ENCODE results near the gene PDE10A.
"Not testable (repeated sequence)": the region's sequence is repeated elsewhere in the genome, so short reads cannot be mapped to it uniquely, and the experiment has no call there.

The PDE10A gene

DNA sequence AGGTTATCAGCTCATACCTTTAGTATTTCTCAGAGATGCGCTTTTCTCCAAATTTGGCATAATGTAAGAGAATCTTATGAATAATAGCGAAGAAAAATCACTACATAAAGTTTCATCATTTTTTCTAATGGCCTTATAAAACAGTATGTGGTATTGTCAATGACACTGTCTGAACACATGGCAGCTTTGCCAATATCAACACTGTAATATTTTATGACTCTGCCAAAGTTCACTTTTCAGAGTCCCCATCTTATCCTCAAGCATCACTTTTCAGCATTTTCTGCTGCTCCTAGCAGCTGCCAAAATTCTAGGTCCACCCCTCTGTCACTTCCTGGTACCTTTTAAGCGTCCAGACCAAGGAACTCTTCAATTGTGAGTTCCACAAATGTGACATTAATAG, 182.1 kb downstream of the PDE10A start:
- TF ChIP-seq, protein P1, sequence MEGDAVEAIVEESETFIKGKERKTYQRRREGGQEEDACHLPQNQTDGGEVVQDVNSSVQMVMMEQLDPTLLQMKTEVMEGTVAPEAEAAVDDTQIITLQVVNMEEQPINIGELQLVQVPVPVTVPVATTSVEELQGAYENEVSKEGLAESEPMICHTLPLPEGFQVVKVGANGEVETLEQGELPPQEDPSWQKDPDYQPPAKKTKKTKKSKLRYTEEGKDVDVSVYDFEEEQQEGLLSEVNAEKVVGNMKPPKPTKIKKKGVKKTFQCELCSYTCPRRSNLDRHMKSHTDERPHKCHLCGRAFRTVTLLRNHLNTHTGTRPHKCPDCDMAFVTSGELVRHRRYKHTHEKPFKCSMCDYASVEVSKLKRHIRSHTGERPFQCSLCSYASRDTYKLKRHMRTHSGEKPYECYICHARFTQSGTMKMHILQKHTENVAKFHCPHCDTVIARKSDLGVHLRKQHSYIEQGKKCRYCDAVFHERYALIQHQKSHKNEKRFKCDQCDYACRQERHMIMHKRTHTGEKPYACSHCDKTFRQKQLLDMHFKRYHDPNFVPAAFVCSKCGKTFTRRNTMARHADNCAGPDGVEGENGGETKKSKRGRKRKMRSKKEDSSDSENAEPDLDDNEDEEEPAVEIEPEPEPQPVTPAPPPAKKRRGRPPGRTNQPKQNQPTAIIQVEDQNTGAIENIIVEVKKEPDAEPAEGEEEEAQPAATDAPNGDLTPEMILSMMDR (conservative IDR thresholded peaks at IDR 0.05; ENCODE audit: low read depth), result no peak
- no peak overlapping the region for H3K27ac ChIP-seq
- no peak for DNase-seq (ENCODE audit: low spot score)
- POLR2A ChIA-PET (ENCODE audit: low non-redundant PET), result no interaction called here
- CTCF ChIA-PET, result no interaction called here

DNA sequence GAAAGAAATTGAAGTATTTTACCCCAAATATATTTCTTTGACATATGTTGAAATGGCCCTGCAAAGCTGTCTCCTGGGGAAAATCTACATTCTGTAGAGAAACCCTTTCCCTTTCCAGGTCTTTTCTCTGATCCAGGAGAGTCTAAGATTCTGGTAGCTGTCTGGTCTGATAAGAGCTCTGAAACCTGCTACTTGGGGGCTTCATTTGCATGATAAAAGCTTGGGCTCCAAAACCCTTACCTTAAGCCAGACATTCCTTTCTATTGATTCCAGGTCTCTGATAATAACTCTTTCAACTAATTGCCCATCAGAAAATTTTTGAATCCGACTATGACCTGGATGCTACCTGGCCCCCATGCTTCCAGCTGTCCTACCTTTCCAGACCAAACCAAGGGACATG, 184.5 kb downstream of the PDE10A start:
- H3K27ac ChIP-seq, result no peak overlapping the region
- DNase-seq (ENCODE audit: low spot score), result no peak
- CTCF ChIA-PET, result no interaction called here
- TF ChIP-seq, protein P1 (conservative IDR thresholded peaks at IDR 0.05; ENCODE audit: low read depth), result no peak
- POLR2A ChIA-PET (ENCODE audit: low non-redundant PET), result no interaction called here

DNA sequence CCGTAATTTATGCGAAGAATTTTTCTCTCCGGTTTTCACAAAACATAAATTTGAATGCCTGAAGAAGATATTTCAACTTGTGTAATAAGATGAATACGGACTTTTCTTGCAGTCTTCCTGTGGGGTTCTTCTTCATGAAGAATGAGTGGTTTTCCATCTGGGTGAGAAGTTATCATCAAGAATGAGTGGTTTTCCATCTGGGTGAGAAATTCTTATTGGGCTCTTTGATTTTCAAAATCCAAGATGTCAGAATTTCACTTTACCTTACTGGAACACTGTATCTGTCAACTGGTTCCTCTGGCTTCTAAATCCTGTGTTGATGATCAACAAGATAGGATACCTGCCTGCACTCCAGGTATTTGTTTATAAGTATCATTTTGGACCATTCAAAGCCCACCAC, 193.6 kb downstream of the PDE10A start:
- TF ChIP-seq, protein P1 (conservative IDR thresholded peaks at IDR 0.05; ENCODE audit: low read depth), result no peak
- ChIA-PET CTCF (no interaction called here), POLR2A (ENCODE audit: low non-redundant PET) (no interaction called here)
- DNase-seq (ENCODE audit: low spot score), result no peak
- H3K27ac ChIP-seq, result no peak overlapping the region

DNA sequence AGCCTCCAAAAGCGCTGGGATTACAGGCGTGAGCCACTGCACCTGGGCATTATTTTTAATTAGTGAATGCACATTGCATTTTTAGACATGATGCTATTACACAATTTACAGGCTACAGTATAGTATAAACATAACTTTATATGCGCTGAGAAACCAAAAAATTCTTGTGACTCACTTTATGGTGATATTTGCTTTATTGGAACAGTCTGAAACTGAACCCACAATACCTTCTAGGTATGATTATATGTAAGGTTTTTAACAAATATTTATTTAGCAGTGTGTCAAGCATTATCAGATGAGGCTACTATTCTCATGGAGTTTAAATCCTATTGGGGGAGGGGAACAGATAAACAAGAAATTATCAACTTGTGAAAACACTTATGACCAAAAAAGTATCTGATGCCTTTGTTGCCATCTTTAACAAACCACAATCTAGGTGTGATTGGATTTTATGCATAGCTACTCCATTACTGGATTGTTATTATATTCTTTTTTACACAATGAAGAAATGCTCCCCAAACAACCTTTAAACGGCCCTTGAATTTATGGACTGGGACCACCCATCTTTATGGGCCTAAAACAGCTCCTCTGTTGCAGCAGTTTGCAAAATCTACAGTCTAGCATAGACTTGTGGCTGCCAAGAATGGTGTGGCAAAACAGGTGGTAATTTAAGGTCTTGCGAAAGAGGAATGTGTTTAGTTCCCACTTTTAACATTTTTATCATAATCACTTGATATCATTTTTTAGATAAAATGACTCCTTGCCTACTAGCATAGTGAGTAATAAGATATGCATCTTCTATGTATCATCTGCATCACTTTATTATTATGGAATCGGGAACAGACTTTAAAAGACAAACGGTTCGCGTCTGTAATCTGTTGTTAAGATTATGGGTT, 194.5 kb downstream of the PDE10A start:
- no peak for DNase-seq (ENCODE audit: low spot score)
- H3K27ac ChIP-seq, result no peak overlapping the region
- POLR2A ChIA-PET (ENCODE audit: low non-redundant PET), result no interaction called here
- CTCF ChIA-PET, result no interaction called here
- TF ChIP-seq, protein P1 (conservative IDR thresholded peaks at IDR 0.05; ENCODE audit: low read depth), result no peak

DNA sequence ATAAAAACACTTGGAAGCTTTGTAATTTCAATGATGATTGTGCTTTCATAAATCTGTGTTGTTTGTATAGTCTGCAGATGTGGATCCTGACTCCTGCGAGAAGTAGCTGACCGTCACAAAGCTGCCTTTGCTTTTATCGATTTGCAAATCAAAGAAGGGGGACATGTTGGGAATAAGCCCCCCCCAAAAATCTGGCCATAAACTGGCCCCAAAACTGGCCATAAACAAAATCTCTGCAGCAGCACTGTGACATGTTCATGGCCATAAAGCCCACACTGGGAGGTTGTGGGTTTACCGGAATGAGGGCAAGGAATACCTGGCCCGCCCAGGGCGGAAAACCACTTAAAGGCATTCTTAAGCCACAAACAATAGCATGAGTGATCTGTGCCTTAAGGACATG, 199.5 kb downstream of the PDE10A start:
- H3K27ac ChIP-seq; POLR2A ChIA-PET (ENCODE audit: low non-redundant PET); CTCF ChIA-PET; DNase-seq (ENCODE audit: low spot score): not testable (repeated sequence)

DNA sequence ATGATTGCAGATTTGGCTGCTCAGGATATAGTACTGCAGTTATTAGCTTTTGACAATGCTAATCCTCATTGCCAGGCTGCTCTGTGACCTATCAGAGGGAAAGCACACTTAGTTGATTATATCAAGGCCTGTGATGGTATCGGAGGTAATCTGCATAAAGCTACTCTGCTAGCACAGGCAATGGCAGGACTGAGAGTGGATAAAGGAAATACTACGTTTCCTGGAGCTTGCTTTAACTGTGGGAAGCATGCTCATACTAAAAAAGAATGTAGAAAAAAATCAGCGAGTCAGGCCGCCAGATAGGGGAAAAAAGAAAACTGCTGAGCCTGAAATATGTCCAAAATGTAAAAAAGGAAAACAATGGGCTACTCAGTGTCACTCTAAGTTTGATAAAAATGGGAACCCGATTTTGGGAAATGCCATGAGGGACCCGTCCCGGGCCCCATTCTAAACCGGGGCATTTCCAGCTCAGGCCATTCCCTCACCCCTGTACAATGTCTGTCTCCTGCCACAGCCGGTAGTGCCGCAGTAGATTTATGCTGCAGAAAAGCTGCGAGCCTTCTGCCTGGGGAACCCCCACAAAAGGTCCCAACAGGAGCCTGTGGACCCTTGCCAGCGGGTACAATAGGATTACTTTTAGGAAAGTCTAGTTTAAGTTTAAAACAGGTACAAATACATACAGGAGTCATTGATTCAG, 203.3 kb downstream of the PDE10A start:
- CTCF ChIA-PET; POLR2A ChIA-PET (ENCODE audit: low non-redundant PET); DNase-seq (ENCODE audit: low spot score); H3K27ac ChIP-seq: not testable (repeated sequence)

DNA sequence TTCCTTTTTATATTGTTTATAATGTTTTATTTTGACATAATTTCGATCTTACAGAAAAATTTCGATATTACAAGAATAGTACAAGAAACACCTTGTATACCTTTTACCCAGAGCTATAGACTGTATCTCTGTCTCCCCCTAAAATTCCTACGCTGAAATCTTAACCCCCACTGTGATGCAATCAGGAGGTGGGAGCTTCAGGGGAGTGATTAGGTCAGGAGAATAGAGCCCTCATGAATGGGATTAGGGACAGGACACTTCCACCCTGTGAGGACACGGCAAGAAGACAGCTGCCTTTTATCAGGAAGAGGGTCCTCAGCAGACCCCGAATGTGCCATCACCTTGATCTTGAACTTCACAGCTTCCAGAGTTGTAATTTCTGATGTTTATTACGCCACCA, 204.9 kb downstream of the PDE10A start:
- no peak for DNase-seq (ENCODE audit: low spot score)
- ChIA-PET POLR2A (ENCODE audit: low non-redundant PET) (no interaction called here), CTCF (interaction anchor here (0.8 kb wide), 1 partner anchor 14 kb away, joined by 6 read pairs; no protein-coding TSS in a partner anchor)
- H3K27ac ChIP-seq, result no peak overlapping the region
- TF ChIP-seq, protein P1 (conservative IDR thresholded peaks at IDR 0.05; ENCODE audit: low read depth), result no peak
